Transverse colon (tissue), 4 donors: ENCODE data around the gene NPAS3. TPM values are rescaled to one million over a fixed set of nuclear protein-coding genes. Genes with fewer than 3 reads are reported as not detected.

Experiments used
- DNase-seq: peaks from one replicate; pipeline ENCODE4 v3.0.0-alpha.2; 2019
- H3K27ac ChIP-seq, 4 donors: fragments of 200-600 bp; sonication (generic); 2 replicates each; pipeline ENCODE4 v1.5.1; 2016 to 2018; ENCODE audit warnings: inconsistent platforms in 4 of 4
- H3K27me3 ChIP-seq: fragments of 200-600 bp; sonication (generic); 2 replicates; pipeline ENCODE4 v1.5.1; 2017; ENCODE audit warnings: inconsistent platforms
- H3K36me3 ChIP-seq, 4 donors: fragments of 200-600 bp; sonication (generic); 2 replicates each; pipeline ENCODE4 v1.5.1; 2017 to 2019; ENCODE audit warnings: inconsistent platforms in 4 of 4
- H3K4me1 ChIP-seq, 4 donors: fragments of 200-600 bp; sonication (generic); 2 replicates each; pipeline ENCODE4 v1.5.1; 2017 to 2020; ENCODE audit warnings: inconsistent platforms in 4 of 4
- H3K4me3 ChIP-seq, 4 donors: fragments of 200-600 bp; sonication (generic); 1 replicate in 1 of 4; 2 replicates in 3 of 4; pipeline versions ENCODE4 v1.5.1 to v1.6.1; 2017 to 2019; ENCODE audit warnings: inconsistent platforms in 4 of 4
- H3K9me3 ChIP-seq, 2 donors: fragments of 200-600 bp; sonication (generic); 2 replicates each; pipeline ENCODE4 v1.5.1; 2017 to 2019; ENCODE audit warnings: inconsistent platforms in 2 of 2
- CTCF ChIP-seq, 5 experiments: fragments of 200-600 bp in 3 of 5; fragments of 450-650 bp in 2 of 5; sonication (generic) in 3 of 5; IDR thresholded peaks; 1 replicate in 2 of 5; 2 replicates in 3 of 5; pipeline ENCODE4 v1.5.1; 2016 to 2017; ENCODE audit warnings: antibody characterized with exemption in 5 of 5, inconsistent platforms in 3 of 5, mild to moderate bottlenecking in 2 of 5, moderate library complexity in 1 of 5
- EP300 ChIP-seq: sonication (generic); formaldehyde crosslinking; IDR thresholded peaks from one replicate; pipeline ENCODE4 v1.6.1; 2017; ENCODE audit warnings: antibody characterized with exemption, low read depth
- POLR2A ChIP-seq: fragments of 450-650 bp; IDR thresholded peaks from one replicate; pipeline ENCODE4 v1.6.1; 2016; ENCODE audit warnings: antibody characterized with exemption, mild to moderate bottlenecking, moderate library complexity
- POLR2AphosphoS5 ChIP-seq, 3 donors: sonication (generic); formaldehyde crosslinking; IDR thresholded peaks; one replicate each; pipeline ENCODE4 v1.6.1; 2016; ENCODE audit warnings: antibody characterized with exemption in 3 of 3
- WGBS, 2 donors: methylation state at CpG; one replicate each; pipeline ENCODE4 v1.1.5; 2018; ENCODE audit warnings: low coverage in 1 of 2; 5-methylcytosine and 5-hydroxymethylcytosine counted together
- in situ Hi-C, 4 donors: fragments of 200-750 bp; cut with MboI; loops; one replicate each; pipeline versions ENCODE4 v1.15.0 to v1.15.1; 2017; ENCODE audit warnings: low sequenced_read_pairs in 3 of 4, low pct_ligation_motif_present in 1 of 4, low pct_unique_long_range_greater_than_20kb in 1 of 4
- intact Hi-C: fragments of 100-400 bp; cut with DNase I; formaldehyde crosslinking; loops from one replicate; pipeline ENCODE4 v1.15.1; 2023; ENCODE audit warnings: low total_unique reads
- total RNA-seq, 4 donors: library from RNA; depleted of rRNA; stranded (reverse); fragments of >200 nt; gene quantifications; one replicate each; pipeline ENCODE4 v1.1.0, GENCODE V29; 2016

Gene NPAS3
- total RNA-seq, 4 donors from 2014 or later: 0.96 to 6.4 (median 1.8) TPM

- H3K27ac ChIP-seq: no peak overlapping the region
- no peaks in the 10 kb centered on the region for H3K9me3 ChIP-seq
- 71 to 76% methylated on average over 3 to 5 of the region's 5 CpGs for WGBS, 2 donors
- H3K4me1 ChIP-seq: peaks cover 5 to 65% (median 34%) of the 10 kb centered on the region in 4 donors
- intact Hi-C loops (no loop called here), in situ Hi-C loops (loop anchor here in 1 of 4 donors (25.0 kb wide), 1 partner anchor 332 kb away; no protein-coding TSS in a partner anchor)
- TF ChIP-seq CTCF (IDR thresholded peaks at IDR 0.05) (no peak), EP300 (no peak), POLR2A (no peak), POLR2AphosphoS5 (IDR thresholded peaks at IDR 0.05) (no peak)
- no peak overlapping the region for H3K4me3 ChIP-seq
- no peaks in the 10 kb centered on the region for H3K36me3 ChIP-seq
- DNase-seq: no peak
- H3K27me3 ChIP-seq: no peaks in the 10 kb centered on the region
Observed at GRCh38 chr14:33455654-33456345, 517.1 kb downstream of the NPAS3 start.

- H3K4me3 ChIP-seq: no peak overlapping the region
- DNase-seq: no peak
- H3K27ac ChIP-seq: no peak overlapping the region
- intact Hi-C loops: no loop called here
- no peaks in the 10 kb centered on the region for H3K36me3 ChIP-seq
- 74% methylated on average over 4 of the region's 4 CpGs; no CpG with 5 or more reads in 1 of the 2 donors for WGBS, 2 donors
- no peaks in the 10 kb centered on the region for H3K27me3 ChIP-seq
- peaks cover 5 to 58% (median 35%) of the 10 kb centered on the region in 4 donors for H3K4me1 ChIP-seq
- in situ Hi-C loops: loop anchor here in 1 of 4 donors (25.0 kb wide), 1 partner anchor 330 kb away; no protein-coding TSS in a partner anchor
- TF ChIP-seq CTCF (IDR thresholded peaks at IDR 0.05) (no peak), POLR2A (no peak), POLR2AphosphoS5 (IDR thresholded peaks at IDR 0.05) (no peak), EP300 (no peak)
- no peaks in the 10 kb centered on the region for H3K9me3 ChIP-seq
Observed at GRCh38 chr14:33457021-33457420, 518.3 kb downstream of the NPAS3 start.

GRCh38 chr14:33457617-33458016 is 518.9 kb downstream of the NPAS3 start:
- no peaks in the 10 kb centered on the region for H3K36me3 ChIP-seq
- DNase-seq: no peak
- H3K27ac ChIP-seq: no peak overlapping the region
- no peaks in the 10 kb centered on the region for H3K9me3 ChIP-seq
- WGBS, 2 donors: 78 to 89% methylated on average over 3 to 7 of the region's 7 CpGs
- H3K4me3 ChIP-seq: no peak overlapping the region
- H3K4me1 ChIP-seq: peaks cover 5 to 62% (median 35%) of the 10 kb centered on the region in 4 donors
- TF ChIP-seq POLR2A (no peak), POLR2AphosphoS5 (IDR thresholded peaks at IDR 0.05) (no peak), EP300 (no peak), CTCF (IDR thresholded peaks at IDR 0.05) (no peak)
- intact Hi-C loops (no loop called here), in situ Hi-C loops (loop anchor here in 1 of 4 donors (25.0 kb wide), 1 partner anchor 330 kb away; no protein-coding TSS in a partner anchor)
- no peaks in the 10 kb centered on the region for H3K27me3 ChIP-seq

- peaks cover 0 to 51% (median 21%) of the 10 kb centered on the region in 4 donors for H3K4me1 ChIP-seq
- no peak for TF ChIP-seq CTCF (IDR thresholded peaks at IDR 0.05)
- TF ChIP-seq POLR2AphosphoS5 (IDR thresholded peaks at IDR 0.05): no peak
- TF ChIP-seq POLR2A: no peak
- TF ChIP-seq EP300: no peak
- peak; percentile 44 for DNase-seq
- no peaks in the 10 kb centered on the region for H3K36me3 ChIP-seq
- no peak overlapping the region for H3K4me3 ChIP-seq
- H3K27me3 ChIP-seq: no peaks in the 10 kb centered on the region
- WGBS, 2 donors: 33 to 43% methylated on average over 1 of the region's 1 CpG
- peak overlapping the region; percentile 4 to 61 (median 34) for H3K27ac ChIP-seq
- in situ Hi-C loops (loop anchor here in 1 of 4 donors (25.0 kb wide), 1 partner anchor 327 kb away; no protein-coding TSS in a partner anchor), intact Hi-C loops (no loop called here)
- no peaks in the 10 kb centered on the region for H3K9me3 ChIP-seq
Observed at GRCh38 chr14:33460164-33460563, 521.5 kb downstream of the NPAS3 start.
